Activated CD4-positive, CD25-positive, alpha-beta regulatory T cell treated with anti-CD3 and anti-CD28 coated beads, Interleukin-2, amount 50 U/mL, for 16 hours (primary cell): Measurements from ENCODE around the gene SCARB2.
A peak's percentile ranks its signal among the peaks of the same experiment; 100 is the strongest.

Source experiments
- DNase-seq: peaks from one replicate; pipeline ENCODE4 v3.0.0-alpha.2; 2020; ENCODE audit warnings: low read depth, low spot score

The SCARB2 gene

DNA sequence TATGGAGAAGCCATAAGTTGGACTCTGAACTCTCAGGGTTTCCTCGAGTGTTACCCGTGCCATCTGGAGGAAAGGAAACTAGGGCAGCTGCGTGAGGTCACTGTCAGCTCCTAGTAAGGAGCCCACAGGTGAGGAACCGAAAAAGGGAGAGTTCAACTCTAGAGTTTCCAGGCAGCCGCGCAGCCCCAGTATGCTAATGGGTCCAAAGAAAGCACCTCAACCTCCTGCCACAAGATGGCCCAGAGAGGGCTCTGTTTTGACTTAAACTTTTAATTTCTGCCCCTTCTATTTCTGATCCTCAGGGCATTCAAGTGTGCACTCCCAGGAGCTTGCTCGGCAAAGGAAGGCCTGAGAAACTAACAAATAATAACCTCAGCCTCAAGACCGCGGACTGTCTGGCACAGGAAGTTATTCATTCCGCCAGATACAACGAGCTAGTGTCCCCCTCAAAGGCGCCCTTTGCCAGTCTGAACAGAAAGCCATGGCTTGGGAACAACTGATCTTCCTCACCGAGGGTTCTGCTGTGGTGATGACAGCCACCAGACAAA, 13.9 kb downstream of the SCARB2 start:
- DNase-seq = no peak

GRCh38 chr4:76198411-76199237, 15.0 kb downstream of the SCARB2 start:
- no peak for DNase-seq

DNA sequence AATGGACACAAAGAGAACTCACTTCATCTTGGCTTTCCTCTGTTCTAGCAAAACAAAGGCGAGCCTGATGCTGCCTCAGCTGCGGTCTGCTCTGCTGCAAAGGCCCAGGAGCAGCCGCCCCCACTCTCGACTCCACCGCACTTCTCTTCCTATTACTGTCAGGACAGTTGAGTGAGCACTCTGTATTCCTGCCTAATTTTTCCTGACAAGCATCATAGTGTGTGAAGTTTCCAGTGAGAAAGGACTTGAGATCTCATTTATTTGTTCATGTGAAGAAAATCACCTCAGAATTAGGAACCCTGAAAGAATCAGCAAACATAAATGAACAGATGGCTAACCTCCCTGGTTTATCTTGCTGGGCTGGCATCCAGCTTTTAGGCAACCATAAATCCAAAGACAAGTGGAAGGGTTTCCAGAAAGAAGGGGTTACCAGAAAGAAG, 15.6 kb downstream of the SCARB2 start:
- no peak for DNase-seq

DNA sequence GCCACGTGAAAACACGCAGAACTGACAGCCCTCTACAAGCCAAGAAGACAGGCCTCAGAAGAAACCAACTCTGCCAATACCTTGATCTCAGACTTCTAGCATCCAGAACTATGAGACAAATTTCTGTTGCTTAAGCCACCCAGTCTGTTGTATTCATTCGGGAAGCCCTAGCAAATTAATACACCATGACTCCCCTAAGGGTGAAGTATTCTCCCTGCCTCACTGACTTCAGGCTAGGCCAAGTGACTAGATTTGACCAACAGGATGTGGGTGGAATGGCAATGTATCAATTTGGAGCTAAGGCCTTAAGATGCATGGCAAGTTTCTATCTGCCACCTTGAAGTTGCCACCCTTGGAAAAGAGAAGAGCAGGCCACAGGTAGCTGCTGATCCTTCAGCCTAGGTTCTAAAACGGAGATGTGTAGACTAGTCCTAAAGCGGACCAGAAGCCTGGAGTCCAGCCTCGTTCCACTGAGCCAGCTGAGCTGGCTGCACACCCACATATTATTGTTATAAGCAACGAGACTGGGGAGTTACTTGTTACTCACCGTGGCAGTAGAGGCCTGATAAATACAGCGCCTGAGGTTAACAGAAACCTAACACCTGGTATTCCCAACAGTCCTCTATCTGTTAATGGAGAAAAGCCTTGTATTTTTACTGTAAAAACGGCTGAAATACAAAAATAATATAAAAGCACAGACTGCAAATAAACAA, 16.4 kb downstream of the SCARB2 start:
- no peak for DNase-seq

GRCh38 chr4:76196376-76196775, 17.2 kb downstream of the SCARB2 start:
- DNase-seq = no peak

DNA sequence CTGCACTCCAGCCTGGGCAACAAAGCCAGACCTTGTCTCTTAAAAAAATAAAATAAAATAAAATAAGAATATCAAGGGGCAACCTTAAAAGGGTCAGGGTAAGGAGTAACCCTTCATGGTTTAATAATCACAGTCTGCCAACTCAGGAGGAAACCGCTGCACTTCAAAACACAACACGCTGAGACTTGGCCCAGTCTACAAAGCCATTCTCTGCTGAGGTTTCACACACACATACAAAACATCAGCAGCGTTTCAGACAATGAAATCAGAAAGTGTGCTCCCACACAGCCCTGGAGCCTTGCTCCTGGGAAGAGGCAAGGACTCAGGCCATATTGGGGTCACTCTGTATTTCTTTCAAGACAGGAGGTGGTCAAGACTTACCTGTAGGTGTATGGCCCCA, 18.3 kb downstream of the SCARB2 start:
- DNase-seq = no peak

DNA sequence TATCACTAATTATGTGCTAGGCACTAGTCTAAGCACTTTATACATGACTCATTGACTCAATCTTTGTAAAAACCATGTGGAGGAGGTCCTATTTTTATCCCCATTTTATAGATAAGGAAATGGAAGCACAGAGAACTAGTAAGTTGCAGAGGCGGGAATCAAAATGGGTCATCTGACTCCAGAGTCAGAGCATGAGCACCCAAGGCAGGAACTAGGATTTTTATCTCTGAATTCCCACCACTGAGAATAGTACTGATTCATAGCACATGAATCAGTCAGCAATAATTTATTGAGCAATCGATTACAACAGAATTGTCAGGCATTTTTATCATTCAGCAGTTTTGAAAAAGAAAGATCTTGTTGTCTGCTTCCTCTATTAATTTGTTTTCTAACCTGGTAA, 19.3 kb downstream of the SCARB2 start:
- DNase-seq = no peak

GRCh38 chr4:76192236-76192635, 21.4 kb downstream of the SCARB2 start:
- DNase-seq = no peak

- no peak for DNase-seq
Observed at GRCh38 chr4:76188557-76188956, 25.1 kb downstream of the SCARB2 start.

GRCh38 chr4:76188149-76188548, 25.5 kb downstream of the SCARB2 start:
- no peak for DNase-seq

- no peak for DNase-seq
Observed at GRCh38 chr4:76187152-76187551, 26.5 kb downstream of the SCARB2 start.

DNA sequence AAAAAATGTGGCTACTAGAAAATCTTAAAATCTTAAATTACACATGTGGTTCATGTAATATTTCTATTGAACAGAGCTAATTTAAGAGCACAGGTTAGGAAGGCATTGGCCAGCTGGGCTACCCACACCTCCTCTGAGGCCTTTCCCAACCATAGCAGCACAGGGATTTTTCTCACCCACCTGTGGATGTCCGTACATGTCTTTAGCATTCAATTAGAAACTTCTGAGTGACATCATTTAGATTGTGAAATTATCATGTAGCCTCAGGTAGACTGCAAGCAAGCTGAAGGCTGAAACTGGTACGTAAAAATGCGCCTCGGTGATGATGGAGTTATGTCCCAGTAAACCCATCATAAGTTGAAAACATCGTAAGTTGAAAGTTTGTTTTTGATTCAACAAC, 31.2 kb downstream of the SCARB2 start:
- DNase-seq = no peak

- DNase-seq = peak; percentile 59
Observed at GRCh38 chr4:76179398-76180318, 34.0 kb downstream of the SCARB2 start.

- DNase-seq = no peak
Observed at GRCh38 chr4:76178296-76178695, 35.3 kb downstream of the SCARB2 start.

DNA sequence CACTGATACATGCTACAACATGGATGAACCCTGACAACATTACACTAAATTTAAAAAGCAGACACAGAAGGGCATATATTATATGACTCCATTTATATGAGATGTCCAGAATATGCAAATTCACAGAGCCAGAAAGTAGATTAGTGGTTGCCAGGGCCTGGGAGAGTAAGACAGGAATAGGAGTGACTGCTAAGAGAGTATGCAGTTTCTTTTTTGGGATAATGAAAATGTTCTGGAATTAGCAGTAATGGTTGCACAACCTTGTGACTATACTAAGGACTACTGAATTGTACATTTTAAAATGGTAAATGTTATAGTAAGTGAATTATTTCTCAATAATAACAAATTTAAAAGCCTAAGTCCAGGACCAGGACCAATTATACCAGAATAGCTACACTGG, 35.9 kb downstream of the SCARB2 start:
- DNase-seq = no peak

DNA sequence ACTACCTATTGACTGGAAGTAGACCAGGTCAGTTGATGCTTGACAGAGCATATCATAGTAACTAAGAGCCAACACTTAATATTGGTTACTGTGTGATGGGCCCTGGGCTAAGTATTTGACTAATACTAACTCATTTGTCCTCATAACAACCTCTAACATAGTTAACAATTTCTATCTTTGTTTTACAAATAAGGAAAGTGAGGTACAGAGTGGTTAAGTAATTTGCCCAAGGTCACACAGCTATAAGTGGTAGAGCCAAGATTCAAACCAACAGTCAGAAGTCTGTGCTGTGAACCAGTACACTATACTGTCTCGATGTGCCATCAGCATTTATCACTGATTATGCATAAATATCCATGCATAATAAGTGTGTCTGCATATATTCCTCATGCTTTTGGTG, 38.3 kb downstream of the SCARB2 start:
- no peak for DNase-seq

- DNase-seq = no peak
Observed at GRCh38 chr4:76174216-76174615, 39.4 kb downstream of the SCARB2 start.

GRCh38 chr4:76168688-76169087, 44.9 kb downstream of the SCARB2 start:
- no peak for DNase-seq

GRCh38 chr4:76166480-76166879, 47.1 kb downstream of the SCARB2 start:
- DNase-seq = no peak

- no peak for DNase-seq
Observed at GRCh38 chr4:76160355-76160754, 53.3 kb downstream of the SCARB2 start.

DNA sequence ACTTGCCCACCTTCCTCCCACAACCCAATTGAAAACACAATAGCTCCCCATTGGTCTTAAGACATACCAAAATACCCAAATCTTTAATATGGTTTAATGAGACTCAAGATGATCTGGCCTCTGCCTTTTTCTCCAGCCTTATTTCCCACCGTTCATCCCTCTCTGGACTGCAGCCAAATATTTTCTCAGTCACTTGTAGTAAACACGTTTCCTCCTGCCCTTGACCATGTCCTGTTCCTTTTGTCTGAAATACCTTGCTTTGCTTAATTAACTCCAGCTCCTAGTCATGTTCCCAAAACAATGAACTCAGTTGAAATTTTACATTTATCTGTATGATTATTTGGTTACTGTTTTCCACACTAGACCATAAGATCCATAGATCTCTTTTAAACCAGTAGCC, 57.0 kb downstream of the SCARB2 start:
- no peak for DNase-seq

DNA sequence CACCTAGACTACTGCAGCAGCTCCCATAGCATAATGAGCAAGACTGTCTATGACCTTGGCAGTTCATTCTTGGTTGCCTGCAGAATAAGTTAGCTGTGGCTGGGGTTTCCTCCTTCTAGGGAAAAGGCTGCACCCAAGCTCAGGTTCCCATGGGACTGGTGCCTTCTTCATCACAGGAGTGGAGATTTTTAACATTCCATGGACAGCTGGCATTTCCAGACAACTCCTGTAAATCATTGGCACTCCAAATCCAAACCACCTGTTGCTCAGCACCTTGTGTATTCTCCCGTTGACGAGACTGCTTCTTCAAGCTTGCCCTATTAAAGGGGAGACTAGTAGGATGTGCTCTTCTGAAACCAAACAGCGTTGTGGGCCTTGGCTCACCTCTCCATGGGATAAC, 57.6 kb downstream of the SCARB2 start:
- no peak for DNase-seq
